ENCODE data around the gene CEACAM8.
"Not testable (repeated sequence)": the region's sequence is repeated elsewhere in the genome, so short reads cannot be mapped to it uniquely, and the experiment has no call there.

The CEACAM8 gene

DNA sequence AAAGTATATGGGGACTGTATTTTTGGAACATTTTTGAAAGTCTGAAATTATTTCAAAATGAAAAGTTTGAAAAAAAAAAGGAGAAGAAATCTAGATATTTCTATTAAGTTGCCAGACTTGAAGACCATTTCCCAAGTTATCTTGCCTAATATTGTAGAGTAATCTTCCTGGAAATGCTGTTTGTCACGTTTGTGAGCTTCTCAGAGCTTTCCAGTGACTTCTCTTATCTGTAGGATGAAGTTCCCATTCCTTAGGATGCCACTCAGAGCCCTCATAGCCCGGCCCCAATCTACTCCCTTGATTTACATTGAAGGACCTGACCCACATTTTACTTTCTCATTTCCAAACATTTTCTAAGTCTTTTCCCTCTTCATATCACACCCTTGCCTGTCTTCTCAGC is 23.6 kb downstream of the CEACAM8 start:
- DNase-seq, result no peak

DNA sequence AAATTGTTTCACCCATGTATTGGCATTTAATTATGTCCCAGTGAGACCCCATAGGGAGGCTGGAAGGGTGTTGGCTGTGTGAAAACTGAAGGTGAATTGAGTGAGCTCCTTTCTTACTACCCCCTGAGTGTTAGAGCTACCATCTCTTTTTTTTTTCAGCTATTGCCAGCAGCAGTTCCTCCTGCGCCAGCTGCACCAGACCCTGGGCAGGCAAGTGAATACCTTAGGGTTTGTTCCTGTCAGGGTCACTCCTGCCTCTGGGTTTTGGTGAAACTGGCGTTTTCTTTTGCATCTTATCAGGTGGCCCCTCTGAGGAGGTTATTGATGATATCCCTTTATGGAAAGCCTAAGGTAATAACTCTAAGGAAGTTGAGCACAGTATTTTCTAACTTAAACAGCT is 25.5 kb downstream of the CEACAM8 start:
- no peak for DNase-seq

GRCh38 chr19:42568006-42568405 is 26.7 kb downstream of the CEACAM8 start:
- DNase-seq, result peak; percentile 54

DNA sequence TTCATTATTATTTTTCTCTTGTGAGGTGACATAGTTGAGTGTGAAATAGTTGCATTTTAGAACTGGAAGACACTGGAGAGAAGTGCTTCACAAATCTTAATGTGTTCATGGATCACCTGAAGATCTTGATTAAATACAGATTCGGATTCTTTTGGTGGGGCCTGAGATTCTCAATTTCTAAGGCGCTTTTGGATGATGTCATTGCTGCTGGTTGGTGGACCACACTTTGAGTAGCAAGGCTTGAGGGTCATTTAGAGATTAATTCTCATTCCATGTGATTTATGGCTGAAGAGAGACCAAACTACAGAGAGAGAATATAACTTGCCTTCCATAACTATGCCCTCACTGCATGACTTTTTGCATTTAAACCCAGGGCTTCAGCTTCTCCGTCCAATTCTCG is 27.2 kb downstream of the CEACAM8 start:
- no peak for DNase-seq

- DNase-seq, result peak; percentile 75
Observed at GRCh38 chr19:42563352-42564210, 31.1 kb downstream of the CEACAM8 start.

DNA sequence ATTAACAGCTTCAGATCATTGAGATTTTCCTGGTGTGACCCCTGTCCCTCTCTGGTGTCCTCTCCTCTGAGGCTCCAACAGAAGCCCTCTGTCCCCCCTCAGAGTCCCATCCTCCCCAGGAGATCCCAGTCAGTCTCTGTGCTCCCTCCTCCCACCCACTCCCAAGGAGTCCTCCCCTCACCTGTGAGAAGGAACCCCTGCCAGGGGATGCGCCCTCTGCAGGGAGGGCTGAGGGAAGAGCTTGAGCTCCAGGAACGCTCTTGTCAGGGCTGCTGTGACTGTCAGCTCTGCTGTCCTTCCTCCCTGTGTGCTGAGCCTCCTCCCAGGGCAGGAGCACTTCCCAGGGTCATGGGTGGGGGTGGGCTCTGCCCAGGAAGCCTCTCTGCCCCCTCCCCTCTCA is 33.2 kb downstream of the CEACAM8 start:
- no peak for DNase-seq

GRCh38 chr19:42560731-42561130 is 34.0 kb downstream of the CEACAM8 start:
- DNase-seq, result no peak

DNA sequence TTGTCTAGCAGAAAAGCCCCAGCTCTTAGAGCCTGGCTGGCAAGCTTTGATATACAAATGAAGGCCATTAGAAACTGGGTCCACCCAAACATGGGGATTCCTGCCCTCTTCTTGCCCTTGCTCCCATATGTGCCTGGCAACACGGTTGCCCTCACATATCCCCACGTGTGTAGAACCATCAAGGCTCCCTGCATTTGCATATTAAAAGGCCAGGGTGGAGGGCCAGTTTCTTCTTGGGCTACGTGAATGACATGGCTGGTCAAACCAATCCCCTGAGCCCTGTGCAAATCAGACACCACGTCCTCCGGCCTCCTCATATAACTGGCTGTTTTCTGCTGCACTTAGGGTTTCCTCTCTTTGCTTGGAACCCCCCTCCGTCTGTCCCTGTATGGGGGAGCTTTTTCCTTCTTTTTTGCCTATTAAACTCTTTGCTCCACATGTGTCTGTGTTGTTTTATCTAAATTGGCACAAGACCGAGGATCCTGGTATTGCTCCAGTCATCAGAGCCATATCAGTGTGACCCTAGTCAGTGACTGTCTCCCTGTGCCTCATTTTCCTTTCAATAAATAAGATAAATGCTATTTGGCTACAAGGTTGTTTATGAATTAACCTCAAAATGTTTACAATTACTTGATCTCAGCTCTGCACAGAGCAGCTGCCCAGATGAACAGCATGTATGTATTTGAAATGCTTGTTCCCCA is 36.1 kb downstream of the CEACAM8 start:
- DNase-seq, result no peak

GRCh38 chr19:42557386-42557871 is 37.3 kb downstream of the CEACAM8 start:
- DNase-seq, result not testable (repeated sequence)

- peak; percentile 23 for DNase-seq
Observed at GRCh38 chr19:42555801-42556200, 38.9 kb downstream of the CEACAM8 start.

- DNase-seq, result peak; percentile 50
Observed at GRCh38 chr19:42555317-42555716, 39.4 kb downstream of the CEACAM8 start.

DNA sequence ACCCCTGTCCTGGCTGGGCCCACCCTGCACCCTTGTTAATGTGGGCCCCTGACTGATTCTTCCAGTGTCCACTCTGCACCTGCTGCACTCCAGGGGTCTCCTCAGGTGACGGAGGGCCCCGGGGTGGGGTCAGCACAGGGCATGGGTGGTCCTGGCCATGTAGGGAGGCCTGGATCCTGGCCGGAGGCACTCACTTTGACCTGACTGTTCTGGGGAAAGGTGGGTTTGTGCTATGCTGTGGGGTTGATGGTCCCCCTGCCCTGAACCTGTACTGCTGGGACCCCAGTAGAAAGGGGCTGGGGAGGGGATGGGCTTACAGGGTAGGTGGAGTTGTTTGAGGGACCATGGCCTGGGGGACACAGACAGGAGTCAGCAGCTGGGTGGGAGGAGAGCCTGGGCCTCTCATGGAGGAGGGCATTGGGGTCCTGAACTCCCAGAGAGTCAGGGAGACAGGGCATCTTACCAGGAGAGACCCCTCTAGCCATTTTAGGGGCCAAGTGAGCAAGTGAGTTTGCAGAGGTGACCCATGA is 40.6 kb downstream of the CEACAM8 start:
- no peak for DNase-seq

DNA sequence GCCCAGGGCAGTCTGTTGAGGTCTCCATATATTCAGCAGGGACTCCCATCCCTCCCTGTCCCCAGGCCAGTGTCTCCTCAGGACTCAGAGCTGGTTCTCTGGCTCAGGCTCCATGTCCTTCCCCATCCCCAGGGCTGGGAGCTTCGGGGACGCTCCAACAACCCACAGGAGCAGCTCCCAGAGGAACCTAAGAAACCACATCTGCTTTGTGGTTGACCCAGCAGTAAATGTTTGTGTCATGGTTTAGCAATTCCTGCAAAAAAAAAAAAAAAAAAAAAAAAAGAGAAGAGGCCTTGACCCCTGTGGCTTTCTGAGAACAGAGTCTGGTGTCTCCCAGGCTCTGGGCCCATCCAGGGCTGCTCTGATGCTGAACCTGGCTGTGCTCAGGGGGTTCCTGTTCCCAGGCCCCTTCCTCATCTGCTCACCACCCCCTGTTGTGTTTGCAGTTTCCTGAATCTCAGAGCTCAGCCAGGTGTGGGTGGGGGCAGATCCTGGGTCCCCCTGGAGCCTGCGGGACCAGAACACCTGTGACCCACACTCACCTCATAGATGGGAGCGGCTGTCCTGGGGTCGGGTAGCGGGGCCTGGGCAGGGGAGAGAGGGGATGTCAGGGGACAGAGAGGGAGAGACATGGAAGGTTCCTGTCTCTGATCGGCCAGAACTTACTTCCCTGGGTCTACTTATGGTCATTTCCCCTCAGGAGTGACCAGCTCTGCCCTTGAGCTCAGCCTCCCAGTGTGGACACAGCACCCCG is 41.3 kb downstream of the CEACAM8 start:
- peak; percentile 37 for DNase-seq

GRCh38 chr19:42552086-42553065 is 42.3 kb downstream of the CEACAM8 start:
- no peak for DNase-seq

DNA sequence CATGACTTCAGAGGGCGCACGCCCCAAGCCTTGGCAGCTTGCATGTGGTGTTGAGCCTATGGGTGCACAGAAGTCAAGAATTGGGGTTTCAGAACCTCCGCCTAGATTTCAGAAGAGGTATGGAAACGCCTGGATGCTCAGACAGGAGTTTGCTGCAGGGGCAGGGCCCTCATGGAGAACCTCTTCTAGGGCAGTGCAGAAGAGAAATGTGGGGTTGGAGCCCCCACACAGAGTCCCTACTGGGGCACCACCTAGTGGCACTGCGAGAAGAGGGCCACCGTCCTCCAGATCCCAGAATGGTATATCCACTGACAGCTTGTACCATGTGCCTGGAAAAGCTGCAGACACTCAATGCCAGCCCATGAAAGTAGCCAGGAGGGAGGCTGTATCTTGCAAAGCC is 44.2 kb downstream of the CEACAM8 start:
- not testable (repeated sequence) for DNase-seq

DNA sequence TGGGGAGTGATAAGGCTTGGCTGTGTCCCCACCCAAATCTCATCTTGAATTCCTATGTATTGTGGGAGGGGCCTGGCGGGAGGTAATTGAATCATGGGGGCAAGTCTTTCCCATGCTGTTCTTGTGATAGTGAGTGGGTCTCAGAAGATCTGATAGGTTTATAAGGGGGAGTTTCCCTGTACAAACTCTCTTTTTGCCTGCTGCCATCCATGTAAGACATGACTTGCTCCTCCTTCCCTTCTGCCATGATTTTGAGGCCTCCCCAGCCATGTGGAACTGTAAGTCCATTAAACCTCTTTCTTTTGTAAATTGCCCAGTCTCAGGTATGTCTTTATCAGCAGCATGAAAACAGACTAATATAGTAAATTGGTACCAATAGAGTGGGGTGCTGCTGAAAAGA is 45.7 kb downstream of the CEACAM8 start:
- DNase-seq, result not testable (repeated sequence)

DNA sequence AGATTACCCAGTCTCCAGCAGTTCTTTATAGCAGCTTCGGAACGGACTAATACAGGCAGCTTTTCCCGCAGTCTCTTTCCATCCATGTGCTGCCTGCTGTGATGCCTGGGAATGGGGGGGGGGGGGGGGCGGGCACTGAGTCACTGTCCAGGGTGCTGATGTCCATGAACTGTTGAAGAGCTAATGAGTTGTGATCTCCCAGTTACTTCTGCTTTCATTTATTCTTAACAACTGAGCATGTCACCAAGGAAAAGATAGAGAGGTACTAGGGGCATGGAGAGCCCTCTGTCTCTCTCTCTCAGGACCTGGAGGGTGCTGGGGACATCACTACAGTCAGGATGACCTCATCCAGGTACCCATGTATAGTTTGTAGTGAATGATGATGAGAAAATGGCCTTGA is 46.2 kb downstream of the CEACAM8 start:
- DNase-seq, result peak; percentile 19

- no peak for DNase-seq
Observed at GRCh38 chr19:42547929-42548328, 46.8 kb downstream of the CEACAM8 start.

DNA sequence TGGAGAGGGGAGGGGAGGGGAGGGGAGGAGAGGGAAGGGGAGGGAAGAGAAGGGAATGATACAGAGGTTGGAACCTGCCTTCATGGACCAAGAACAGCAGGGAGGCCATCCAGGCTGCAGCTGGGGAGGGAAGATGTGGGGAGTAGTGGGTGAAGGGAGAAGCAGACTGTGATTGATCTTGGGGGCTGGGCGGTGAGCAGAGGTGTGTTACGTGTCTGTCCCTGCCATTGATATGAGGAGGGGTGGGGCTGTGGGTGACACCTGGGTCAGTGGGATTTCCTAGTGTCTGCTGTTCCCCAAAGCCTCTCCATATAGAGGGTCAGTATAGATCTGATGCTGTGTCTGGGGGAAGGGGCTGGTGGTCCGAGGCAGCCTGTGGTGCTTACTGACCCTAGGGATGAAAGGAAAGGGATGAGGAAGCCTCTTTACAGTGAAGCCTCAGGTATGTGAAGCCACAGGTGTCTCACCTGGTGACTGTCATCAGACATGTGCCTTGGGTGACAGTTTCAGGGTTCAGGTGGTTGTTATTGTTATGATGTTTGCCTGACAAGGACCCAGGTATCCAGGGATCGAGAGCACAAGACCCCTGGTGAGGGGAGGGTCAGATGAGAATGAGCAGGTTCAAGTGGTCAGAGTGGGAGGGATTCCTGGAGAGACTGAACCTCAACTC is 47.8 kb downstream of the CEACAM8 start:
- no peak for DNase-seq

- no peak for DNase-seq
Observed at GRCh38 chr19:42544146-42544545, 50.6 kb downstream of the CEACAM8 start.

- no peak for DNase-seq
Observed at GRCh38 chr19:42542791-42543190, 51.9 kb downstream of the CEACAM8 start.

All from hematopoietic multipotent progenitor cell treated with erythropoietin and hydrocortisone succinate and interleukin-3 and kit ligand, for 6 days (in vitro differentiated cells).